Fibroblast of villous mesenchyme (primary cell): ENCODE measurements around the gene CAMSAP1. TPM values are rescaled to one million over a fixed set of nuclear protein-coding genes. Genes with fewer than 3 reads are reported as not detected.
A peak's percentile ranks its signal among the peaks of the same experiment; 100 is the strongest.

Experiments used
- DNase-seq: peaks from one replicate; pipeline ENCODE4 v3.0.0-alpha.2; 2010; ENCODE audit warnings: low read depth
- H3K4me3 ChIP-seq: 2 replicates; pipeline ENCODE4 v1.5.1; 2011; ENCODE audit warnings: low read depth, mild to moderate bottlenecking, low read length
- total RNA-seq: library from RNA; depleted of rRNA; stranded (reverse); fragments of >200 nt; gene quantifications from 2 replicates; pipeline ENCODE4 v1.2.3, GENCODE V29; 2012
- TF ChIP-seq, protein P1 (sequence below): IDR thresholded peaks from 2 replicates; pipeline ENCODE4 v1.5.1; 2012; ENCODE audit warnings: low read depth, mild to moderate bottlenecking, low read length; ENCODE audit not compliant: insufficient read depth

The CAMSAP1 gene
- total RNA-seq, 1 donor = 23.7 TPM

DNA sequence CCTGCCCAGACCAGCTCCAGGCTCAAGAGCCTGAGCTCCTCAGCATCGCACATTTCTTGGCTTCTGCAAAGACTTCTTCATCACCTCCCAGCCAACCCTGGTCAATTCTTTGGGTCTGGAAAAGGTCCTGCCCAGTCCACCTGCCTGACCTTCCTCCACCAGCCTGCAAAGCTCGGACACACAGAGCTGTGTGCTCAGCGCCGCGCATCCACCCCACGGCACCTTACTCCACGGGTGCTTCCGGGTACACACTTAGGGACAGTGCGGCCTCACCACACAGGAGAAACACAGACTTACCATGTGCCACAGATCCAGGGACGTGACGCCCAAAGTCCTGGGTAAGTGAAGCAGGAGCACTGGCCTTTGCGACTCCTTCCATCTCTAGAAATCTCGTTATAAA is 108.1 kb downstream of the CAMSAP1 start:
- no peak for DNase-seq
- TF ChIP-seq, protein P1, sequence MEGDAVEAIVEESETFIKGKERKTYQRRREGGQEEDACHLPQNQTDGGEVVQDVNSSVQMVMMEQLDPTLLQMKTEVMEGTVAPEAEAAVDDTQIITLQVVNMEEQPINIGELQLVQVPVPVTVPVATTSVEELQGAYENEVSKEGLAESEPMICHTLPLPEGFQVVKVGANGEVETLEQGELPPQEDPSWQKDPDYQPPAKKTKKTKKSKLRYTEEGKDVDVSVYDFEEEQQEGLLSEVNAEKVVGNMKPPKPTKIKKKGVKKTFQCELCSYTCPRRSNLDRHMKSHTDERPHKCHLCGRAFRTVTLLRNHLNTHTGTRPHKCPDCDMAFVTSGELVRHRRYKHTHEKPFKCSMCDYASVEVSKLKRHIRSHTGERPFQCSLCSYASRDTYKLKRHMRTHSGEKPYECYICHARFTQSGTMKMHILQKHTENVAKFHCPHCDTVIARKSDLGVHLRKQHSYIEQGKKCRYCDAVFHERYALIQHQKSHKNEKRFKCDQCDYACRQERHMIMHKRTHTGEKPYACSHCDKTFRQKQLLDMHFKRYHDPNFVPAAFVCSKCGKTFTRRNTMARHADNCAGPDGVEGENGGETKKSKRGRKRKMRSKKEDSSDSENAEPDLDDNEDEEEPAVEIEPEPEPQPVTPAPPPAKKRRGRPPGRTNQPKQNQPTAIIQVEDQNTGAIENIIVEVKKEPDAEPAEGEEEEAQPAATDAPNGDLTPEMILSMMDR = no peak

DNA sequence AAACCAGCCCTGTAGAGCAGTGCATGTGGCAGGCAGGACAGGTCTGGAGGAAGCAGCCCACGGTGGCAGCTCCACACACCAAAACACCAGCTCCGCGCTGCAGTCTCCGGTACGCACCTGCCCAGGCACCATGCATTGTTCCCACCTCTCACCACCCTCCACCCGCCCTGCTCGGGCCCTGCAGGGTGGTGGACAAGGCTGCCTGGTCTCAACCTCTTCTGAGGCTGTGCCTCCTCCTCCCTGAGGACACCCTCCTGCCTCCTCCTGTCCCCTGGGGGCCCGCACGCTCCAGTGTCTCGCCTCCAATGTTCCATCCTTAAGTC is 109.1 kb downstream of the CAMSAP1 start:
- no peak overlapping the region for H3K4me3 ChIP-seq
- DNase-seq = no peak
- TF ChIP-seq, protein P1 = no peak

More for the DNA sequence above, 108.1 kb downstream of the CAMSAP1 start:
- no peak overlapping the region for H3K4me3 ChIP-seq

DNA sequence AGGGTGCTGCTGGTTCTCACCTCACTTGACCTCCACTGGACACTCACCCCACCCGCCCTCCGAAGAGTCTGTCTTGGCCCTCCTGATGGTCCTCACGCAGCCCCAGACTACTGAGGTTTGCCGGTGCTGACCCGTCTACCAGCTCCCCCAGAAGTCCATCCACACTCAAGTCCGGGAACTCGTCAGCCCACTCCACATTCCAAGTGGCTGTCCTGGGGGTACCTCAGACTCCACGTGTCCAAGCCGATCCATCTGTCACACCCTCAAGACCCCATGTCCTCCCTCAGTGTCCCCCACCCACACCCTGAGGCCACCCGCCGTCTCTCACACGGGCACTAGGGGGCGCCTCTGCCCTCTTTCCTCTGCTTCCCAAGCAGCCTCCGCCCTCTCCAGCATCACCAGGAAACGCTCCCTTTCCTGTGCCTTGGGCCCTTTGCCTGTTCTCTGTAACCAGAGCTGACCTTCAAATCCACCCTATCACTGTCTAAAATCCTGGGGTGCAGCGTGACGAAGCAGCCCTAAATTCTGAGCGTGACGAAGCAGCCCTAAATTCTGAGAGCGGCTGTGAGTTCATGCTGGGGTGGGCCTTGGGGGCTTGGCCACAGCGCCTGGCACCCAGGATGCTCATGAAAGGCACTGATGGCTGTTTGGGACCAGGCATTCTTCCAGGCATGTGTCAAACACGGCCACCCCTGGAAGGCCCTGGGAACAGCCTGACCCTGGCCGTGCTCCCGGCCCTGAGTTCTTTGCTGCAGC is 109.7 kb downstream of the CAMSAP1 start:
- H3K4me3 ChIP-seq = no peak overlapping the region
- TF ChIP-seq, protein P1 = peak; percentile 73
- peak; percentile 29 for DNase-seq

DNA sequence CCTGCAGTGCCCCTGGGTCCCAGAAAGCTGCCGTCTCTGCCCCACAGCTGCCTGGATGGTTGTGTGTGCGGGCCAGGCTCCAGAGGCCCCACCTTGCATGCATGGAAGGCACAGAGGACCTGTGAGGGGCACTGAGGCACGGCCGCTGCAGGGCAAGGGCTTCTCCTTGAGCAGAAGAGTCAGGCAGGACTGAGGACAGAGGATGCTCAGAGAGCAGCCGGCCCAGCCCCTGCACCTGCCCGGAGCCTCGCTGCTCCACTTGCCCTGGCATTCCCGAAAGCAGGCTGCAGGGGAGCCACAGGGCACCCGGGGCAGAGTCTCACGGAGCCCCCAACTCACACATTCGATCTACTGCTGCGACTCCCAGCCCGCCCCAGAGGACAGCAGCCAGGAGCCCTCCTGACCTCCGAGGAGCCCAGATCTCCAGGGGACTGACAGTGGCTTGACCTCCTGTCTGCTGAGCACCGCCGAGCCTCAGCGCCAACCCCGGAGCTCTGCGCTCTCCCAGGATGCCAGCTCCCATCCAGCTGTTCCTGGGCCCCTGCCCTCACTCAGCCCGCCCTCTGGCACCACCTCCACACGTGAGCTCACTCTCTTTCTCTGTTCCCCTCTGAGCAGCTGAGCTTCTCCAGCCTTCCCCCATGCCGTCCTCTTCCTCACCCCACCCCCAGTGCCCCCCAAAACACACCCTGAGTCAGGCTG is 110.4 kb downstream of the CAMSAP1 start:
- TF ChIP-seq, protein P1 = no peak
- no peak for DNase-seq
- H3K4me3 ChIP-seq = no peak overlapping the region

DNA sequence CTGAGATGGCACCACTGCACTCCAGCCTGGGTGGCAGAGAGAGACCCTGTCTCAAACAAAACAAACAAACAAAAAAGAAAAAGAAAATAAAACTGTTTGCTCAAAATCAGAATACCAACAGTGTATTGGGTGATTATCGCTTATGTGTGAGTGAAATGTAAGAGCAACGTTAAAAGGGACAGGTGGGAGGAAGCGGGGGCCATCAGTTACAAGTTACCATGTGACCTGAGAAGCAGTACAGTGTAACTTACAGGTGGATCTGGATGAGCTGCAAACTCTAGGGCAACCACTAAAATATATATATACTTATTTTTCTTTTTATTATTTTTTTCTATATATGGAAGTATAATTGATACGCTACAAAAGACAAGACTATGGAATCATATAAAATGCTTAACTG is 112.0 kb downstream of the CAMSAP1 start:
- TF ChIP-seq, protein P1 = no peak
- no peak overlapping the region for H3K4me3 ChIP-seq
- DNase-seq = no peak

DNA sequence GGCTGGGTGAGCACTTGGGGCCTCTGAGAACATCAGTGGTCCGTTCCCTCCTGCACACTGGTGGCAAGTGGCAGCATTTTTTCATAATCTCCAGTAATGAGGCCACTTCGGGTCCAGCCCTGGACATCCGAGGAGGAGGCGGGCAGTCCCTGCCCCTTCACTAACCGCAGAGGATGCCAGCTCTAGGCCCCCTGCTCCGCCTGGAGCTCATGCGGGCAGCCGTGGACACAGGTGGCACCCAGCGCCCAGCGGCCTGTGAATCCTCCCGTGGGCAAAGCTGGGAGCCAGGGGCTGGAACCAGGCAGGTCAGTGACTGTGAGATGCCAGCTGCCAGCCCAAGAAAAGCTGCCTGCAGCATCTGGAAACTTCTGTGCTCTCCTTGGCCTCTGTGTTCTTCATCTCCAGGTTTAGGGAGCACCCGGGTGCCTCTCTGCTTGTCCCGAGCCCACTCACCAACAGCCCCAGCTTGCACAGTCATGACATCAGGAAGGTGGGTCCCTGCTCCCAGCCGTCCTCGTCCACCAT is 112.9 kb downstream of the CAMSAP1 start:
- no peak overlapping the region for H3K4me3 ChIP-seq
- TF ChIP-seq, protein P1 = no peak
- no peak for DNase-seq

DNA sequence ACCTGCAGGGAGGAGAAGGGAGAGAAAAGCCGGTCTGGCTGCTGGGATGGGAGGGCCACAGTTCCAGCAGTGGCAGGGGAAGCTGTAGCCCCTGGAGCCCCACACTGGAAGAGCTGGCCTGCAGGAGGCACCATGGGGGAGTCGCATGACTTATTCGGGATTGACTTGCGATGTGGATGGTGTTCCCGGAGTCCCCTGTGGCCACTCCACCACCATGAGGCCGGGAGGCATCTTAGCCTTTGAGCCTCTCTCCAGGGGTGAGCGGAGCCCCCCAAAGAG is 113.3 kb downstream of the CAMSAP1 start:
- TF ChIP-seq, protein P1 = no peak
- H3K4me3 ChIP-seq = no peak overlapping the region
- no peak for DNase-seq
